Endothelial cell of umbilical vein (primary cell): ENCODE measurements around the gene LAMB1. TPM values are rescaled to one million over a fixed set of nuclear protein-coding genes. Genes with fewer than 3 reads are reported as not detected.

Experiments
- BruUV-seq: library from RNA; stranded (reverse); fragments of 400-500 nt; replicated peaks from 2 replicates; lab custom pipeline; 2021; lab: Mats Ljungman, UMichigan
- CTCF ChIA-PET: fragments of 300-600, 350-600 bp; sonication (Branson Sonifier 250); formaldehyde crosslinking; loops from one replicate; lab custom pipeline; 2021; ENCODE audit warnings: antibody characterized with exemption, inconsistent platforms; lab: Charles Lee
- POLR2A ChIA-PET: fragments of 300-600, 350-600 bp; sonication (Branson Sonifier 250); formaldehyde crosslinking; loops from one replicate; lab custom pipeline; 2021; ENCODE audit warnings: antibody characterized with exemption, inconsistent platforms; lab: Charles Lee
- DNase-seq: peaks from one replicate; pipeline ENCODE4 v3.0.0-alpha.2; 2011; ENCODE audit warnings: low read depth, low spot score
- FAIRE-seq: peaks from 2 replicates; lab custom pipeline; 2011; peaks lifted over from hg19 to GRCh38; lab: Jason Lieb, UNC
- H2AFZ ChIP-seq: 2 replicates; pipeline ENCODE4 v1.6.0; 2012; ENCODE audit warnings: low read depth, low read length, control low read depth, inconsistent platforms
- H3K27ac ChIP-seq: 2 replicates; pipeline ENCODE4 v1.5.1; 2011; ENCODE audit warnings: low read depth, mild to moderate bottlenecking, control low read depth, low read length, moderate library complexity; ENCODE audit not compliant: insufficient read depth
- H3K27me3 ChIP-seq, 2 experiments: 2 replicates each; pipeline versions ENCODE4 v1.6.0 to v1.6.1; 2011; ENCODE audit warnings: low read length in 2 of 2, mixed read lengths in 1 of 2; ENCODE audit not compliant: control insufficient read depth in 2 of 2, insufficient read depth in 2 of 2
- H3K36me3 ChIP-seq, 2 experiments: 2 replicates in 1 of 2; 3 replicates in 1 of 2; pipeline ENCODE4 v1.5.1; 2011; ENCODE audit warnings: low read length in 2 of 2, mild to moderate bottlenecking in 1 of 2, moderate library complexity in 1 of 2; ENCODE audit not compliant: control insufficient read depth in 2 of 2, insufficient read depth in 2 of 2; ENCODE audit errors: extremely low read depth in 1 of 2
- H3K4me1 ChIP-seq: 3 replicates; pipeline ENCODE4 v1.5.1; 2011; ENCODE audit warnings: mild to moderate bottlenecking, low read length; ENCODE audit not compliant: control insufficient read depth, insufficient read depth; ENCODE audit errors: extremely low read depth
- H3K4me2 ChIP-seq: 2 replicates; pipeline ENCODE4 v1.6.1; 2011; ENCODE audit warnings: low read length, control low read depth, mixed read lengths; ENCODE audit not compliant: insufficient read depth
- H3K4me3 ChIP-seq, 3 experiments: fragments of 200-600 bp in 1 of 3; sonication (generic), shearing (Covaris generic) in 1 of 3; replicated peaks in 1 of 3; 2 replicates each; pipeline ENCODE4 v1.5.1; 2011 to 2016; ENCODE audit warnings: control low read depth in 3 of 3, low read length in 3 of 3, mild to moderate bottlenecking in 2 of 3, inconsistent platforms in 1 of 3, low read depth in 1 of 3, moderate library complexity in 1 of 3; ENCODE audit not compliant: insufficient read depth in 1 of 3
- H3K79me2 ChIP-seq: 2 replicates; pipeline ENCODE4 v1.6.0; 2012; ENCODE audit warnings: low read length, inconsistent platforms; ENCODE audit not compliant: control insufficient read depth, insufficient read depth
- H3K9ac ChIP-seq: replicated peaks from 2 replicates; pipeline ENCODE3; 2011; ENCODE audit warnings: low read length, control low read depth; ENCODE audit not compliant: insufficient read depth; ENCODE audit errors: extremely low read depth
- H3K9me1 ChIP-seq: replicated peaks from 3 replicates; pipeline ENCODE4 v1.6.0; 2011; ENCODE audit warnings: mild to moderate bottlenecking, low read length; ENCODE audit not compliant: control insufficient read depth, insufficient read depth; ENCODE audit errors: extremely low read depth
- H3K9me3 ChIP-seq: replicated peaks from 2 replicates; pipeline ENCODE4 v1.5.1; 2012; ENCODE audit warnings: low read length, inconsistent platforms; ENCODE audit not compliant: control insufficient read depth, insufficient read depth
- H4K20me1 ChIP-seq: replicated peaks from 2 replicates; pipeline ENCODE3; 2011; ENCODE audit warnings: mild to moderate bottlenecking, low read length; ENCODE audit not compliant: control insufficient read depth, insufficient read depth; ENCODE audit errors: extremely low read depth
- EZH2 ChIP-seq: IDR thresholded peaks from 2 replicates; pipeline ENCODE4 v1.6.1; 2012; ENCODE audit warnings: borderline replicate concordance, low read depth, mild to moderate bottlenecking, moderate library complexity, low read length, inconsistent platforms; ENCODE audit not compliant: severe bottlenecking
- FOS ChIP-seq: IDR thresholded peaks from 2 replicates; pipeline ENCODE4 v1.6.1; 2011; ENCODE audit warnings: mild to moderate bottlenecking, low read length, moderate library complexity, borderline replicate concordance; ENCODE audit not compliant: insufficient read depth
- GATA2 ChIP-seq: IDR thresholded peaks from 2 replicates; pipeline ENCODE4 v1.7.0; 2011; ENCODE audit warnings: low read depth, mild to moderate bottlenecking, moderate library complexity, mixed read lengths, low read length; ENCODE audit not compliant: insufficient read length, insufficient read depth
- JUN ChIP-seq: IDR thresholded peaks from 2 replicates; pipeline ENCODE4 v1.6.1; 2011; ENCODE audit warnings: borderline replicate concordance, low read depth; ENCODE audit not compliant: insufficient read length, insufficient read depth
- MYC ChIP-seq: IDR thresholded peaks from one replicate; pipeline ENCODE4 v1.6.1; 2011; ENCODE audit warnings: mild to moderate bottlenecking, low read depth, low read length
- POLR2A ChIP-seq: IDR thresholded peaks from 2 replicates; pipeline ENCODE4 v1.6.1; 2012; ENCODE audit warnings: low read depth, mild to moderate bottlenecking, control low read depth, low read length
- POLR2AphosphoS5 ChIP-seq: IDR thresholded peaks from 2 replicates; pipeline ENCODE4 v1.6.1; 2012; ENCODE audit warnings: low read depth, mild to moderate bottlenecking, control low read depth, low read length, moderate library complexity; ENCODE audit not compliant: insufficient read depth
- dilution Hi-C: fragments of 300-500 bp; cut with MboI; formaldehyde crosslinking; loops from one replicate; pipeline ENCODE4 v1.15.0; 2019; ENCODE audit warnings: low sequenced_read_pairs; ENCODE audit not compliant: extremely low pct_ligation_motif_present
- intact Hi-C: fragments of 100-400 bp; cut with micrococcal nuclease; formaldehyde crosslinking; loops from one replicate; pipeline ENCODE4 v1.10.0; 2022
- polyA plus RNA-seq, 4 experiments: library from polyadenylated mRNA; depleted of rRNA in 3 of 4; stranded (reverse) in 3 of 4; unstranded in 1 of 4; fragments of >200 nt; gene quantifications; 2 replicates each; pipeline versions ENCODE4 v1.2.1 to v1.2.3, GENCODE V29; 2011 to 2012; ENCODE audit warnings: missing spikeins in 1 of 4
- total RNA-seq: library from RNA; stranded (reverse); gene quantifications from 2 replicates; pipeline ENCODE4 v1.2.3, GENCODE V29; 2021
- TF ChIP-seq, protein P1 (sequence below): IDR thresholded peaks from 2 replicates; pipeline ENCODE4 v1.6.1; 2011; ENCODE audit not compliant: insufficient read depth, insufficient read length
- TF ChIP-seq, protein P2 (sequence below), 2 donors: IDR thresholded peaks; 1 replicate in 1 of 2; 2 replicates in 1 of 2; pipeline ENCODE4 v1.5.1; 2011; ENCODE audit warnings: low read length in 2 of 2, mild to moderate bottlenecking in 2 of 2, moderate library complexity in 2 of 2, control low read depth in 1 of 2, inconsistent platforms in 1 of 2, low read depth in 1 of 2; ENCODE audit not compliant: insufficient read depth in 1 of 2; ENCODE audit errors: extremely low read depth in 1 of 2

The LAMB1 gene
- total and polyA plus RNA-seq, 2 donors (not counting 3 experiments of a cell fraction or from before 2014, with no cell fraction given), result 588 to 703 TPM

DNA sequence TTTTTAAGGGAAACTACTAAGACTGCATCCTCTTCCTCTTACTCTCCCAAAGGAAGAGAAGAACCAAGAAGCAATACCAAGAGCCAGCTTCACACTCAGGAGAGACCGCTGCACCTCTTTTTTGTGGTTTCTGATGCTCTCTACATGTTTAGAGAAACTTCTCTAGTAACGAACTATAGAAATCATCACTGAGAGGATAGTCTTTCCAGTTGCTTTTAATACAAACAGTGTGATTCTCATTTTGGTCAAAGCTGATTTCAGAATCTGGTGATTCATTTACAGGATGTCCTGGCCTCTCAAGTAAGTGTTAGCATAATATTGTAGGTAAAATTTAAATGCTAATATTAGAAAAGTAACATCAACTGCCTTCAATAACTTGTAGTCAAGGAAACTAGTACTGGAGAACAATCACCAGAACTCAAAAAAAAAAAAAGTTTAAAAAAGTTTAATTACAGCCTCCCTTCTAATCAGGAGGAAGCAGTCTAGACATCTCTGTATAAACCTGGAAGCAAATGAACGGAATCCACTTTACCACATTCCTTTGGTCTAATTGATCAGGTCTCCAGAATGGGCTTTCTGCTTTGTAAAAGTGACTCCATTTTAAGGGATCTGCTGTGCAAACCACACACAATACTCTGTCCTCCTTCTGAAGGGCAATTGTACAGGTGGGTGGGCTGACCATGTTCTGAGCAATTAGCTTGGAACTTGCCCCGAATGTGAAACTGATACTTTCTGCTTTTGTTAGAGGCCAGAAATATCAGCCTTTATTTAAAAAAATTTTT lies 3.0 kb downstream of the LAMB1 start:
- Histone ChIP-seq H3K27ac (peak overlapping the region; percentile 99), H4K20me1 (no peaks in the 10 kb centered on the region), H3K9ac (peak overlapping the region; percentile 97), H3K79me2 (peaks cover 52% of the 10 kb centered on the region), H3K27me3 (no peaks in the 10 kb centered on the region), H3K9me3 (no peaks in the 10 kb centered on the region), H3K4me2 (peak overlapping the region; percentile 89), H3K36me3 (peaks cover 6 to 18% of the 10 kb centered on the region in 2 experiments), H2AFZ (no peak overlapping the region), H3K4me3 (peak overlapping the region in 2 of 3 experiments; percentile 84 to 90), H3K9me1 (no peaks in the 10 kb centered on the region), H3K4me1 (peaks cover 73% of the 10 kb centered on the region)
- intact Hi-C loops, result loop anchor here (5.0 to 10.0 kb wide), 2 partner anchors 255 to 422 kb away; partner anchors contain the start of gene CBLL1
- peak; percentile 82 for DNase-seq
- CTCF ChIA-PET, result interaction anchor here (1.1 to 13.4 kb wide), 7 partner anchors 10 to 497 kb away, joined by 3 to 284 read pairs (median 5); no protein-coding TSS in a partner anchor
- BruUV-seq, result no TSS peak
- POLR2A ChIA-PET, result interaction anchor here (0.6 to 4.7 kb wide), 4 partner anchors 14 to 95 kb away, joined by 3 to 49 read pairs (median 4); no protein-coding TSS in a partner anchor
- dilution Hi-C loops, result loop anchor here (5.0 kb wide), 1 partner anchor 147 kb away; no protein-coding TSS in a partner anchor
- FAIRE-seq, result peak; percentile 89
- TF ChIP-seq GATA2 (no peak), POLR2AphosphoS5 (peak; percentile 4), MYC (no peak), EZH2 (no peak), JUN (peak; percentile 33), POLR2A (peak; percentile 77), FOS (peak; percentile 53)
- TF ChIP-seq, protein P1, sequence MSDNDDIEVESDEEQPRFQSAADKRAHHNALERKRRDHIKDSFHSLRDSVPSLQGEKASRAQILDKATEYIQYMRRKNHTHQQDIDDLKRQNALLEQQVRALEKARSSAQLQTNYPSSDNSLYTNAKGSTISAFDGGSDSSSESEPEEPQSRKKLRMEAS, result no peak
- TF ChIP-seq, protein P2, sequence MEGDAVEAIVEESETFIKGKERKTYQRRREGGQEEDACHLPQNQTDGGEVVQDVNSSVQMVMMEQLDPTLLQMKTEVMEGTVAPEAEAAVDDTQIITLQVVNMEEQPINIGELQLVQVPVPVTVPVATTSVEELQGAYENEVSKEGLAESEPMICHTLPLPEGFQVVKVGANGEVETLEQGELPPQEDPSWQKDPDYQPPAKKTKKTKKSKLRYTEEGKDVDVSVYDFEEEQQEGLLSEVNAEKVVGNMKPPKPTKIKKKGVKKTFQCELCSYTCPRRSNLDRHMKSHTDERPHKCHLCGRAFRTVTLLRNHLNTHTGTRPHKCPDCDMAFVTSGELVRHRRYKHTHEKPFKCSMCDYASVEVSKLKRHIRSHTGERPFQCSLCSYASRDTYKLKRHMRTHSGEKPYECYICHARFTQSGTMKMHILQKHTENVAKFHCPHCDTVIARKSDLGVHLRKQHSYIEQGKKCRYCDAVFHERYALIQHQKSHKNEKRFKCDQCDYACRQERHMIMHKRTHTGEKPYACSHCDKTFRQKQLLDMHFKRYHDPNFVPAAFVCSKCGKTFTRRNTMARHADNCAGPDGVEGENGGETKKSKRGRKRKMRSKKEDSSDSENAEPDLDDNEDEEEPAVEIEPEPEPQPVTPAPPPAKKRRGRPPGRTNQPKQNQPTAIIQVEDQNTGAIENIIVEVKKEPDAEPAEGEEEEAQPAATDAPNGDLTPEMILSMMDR (IDR thresholded peaks at IDR 0.05; ENCODE audit: extremely low read depth in 1 of 2, insufficient read depth in 1 of 2, low read depth in 1 of 2, low read length in 2 of 2), result no peak
